Stomach (tissue), 9 donors: ENCODE data around the gene SYTL5. TPM values are rescaled to one million over a fixed set of nuclear protein-coding genes. Genes with fewer than 3 reads are reported as not detected.

Source experiments
- DNase-seq, 2 donors: peaks; one replicate each; pipeline versions ENCODE4 v3.0.0 to v3.0.0-alpha.2; 2013 to 2019
- H3K27ac ChIP-seq, 5 donors: fragments of 200-600 bp in 4 of 5; sonication (generic) in 4 of 5; one replicate each; pipeline ENCODE4 v1.5.1; 2013 to 2019; ENCODE audit warnings: mild to moderate bottlenecking in 1 of 5, moderate library complexity in 1 of 5
- H3K27me3 ChIP-seq, 3 donors: fragments of 200-600 bp; sonication (generic); one replicate each; pipeline ENCODE4 v1.5.1; 2017 to 2019; ENCODE audit warnings: mixed run types in 1 of 3
- H3K36me3 ChIP-seq, 4 donors: fragments of 200-600 bp; sonication (generic); 1 replicate in 3 of 4; 2 replicates in 1 of 4; pipeline ENCODE4 v1.5.1; 2016 to 2019
- H3K4me1 ChIP-seq, 4 donors: fragments of 200-600 bp; sonication (generic); one replicate each; pipeline ENCODE4 v1.5.1; 2016 to 2019
- H3K4me3 ChIP-seq, 4 donors: fragments of 200-600 bp; sonication (generic) in 3 of 4; one replicate each; pipeline ENCODE4 v1.5.1; 2016 to 2019; ENCODE audit warnings: mild to moderate bottlenecking in 1 of 4
- H3K9me3 ChIP-seq, 4 donors: fragments of 200-600 bp; sonication (generic); one replicate each; pipeline ENCODE4 v1.5.1; 2016 to 2019
- EP300 ChIP-seq: sonication (generic); formaldehyde crosslinking; IDR thresholded peaks from one replicate; pipeline ENCODE4 v1.6.1; 2017; ENCODE audit warnings: antibody characterized with exemption
- POLR2A ChIP-seq, 4 donors: fragments of 450-650 bp; IDR thresholded peaks; one replicate each; pipeline ENCODE4 v1.6.1; 2016; ENCODE audit warnings: antibody characterized with exemption in 4 of 4, control low read depth in 2 of 4, mild to moderate bottlenecking in 1 of 4, moderate library complexity in 1 of 4
- POLR2AphosphoS5 ChIP-seq, 3 donors: sonication (generic); formaldehyde crosslinking; IDR thresholded peaks; one replicate each; pipeline ENCODE4 v1.6.1; 2016; ENCODE audit warnings: antibody characterized with exemption in 3 of 3
- WGBS, 5 donors: extraction: QIAGEN DNeasy Blood & Tissue Kit in 3 of 5; methylation state at CpG; one replicate each; pipeline versions ENCODE4 v1.1.5 to v1.1.7; 2013 to 2018; 5-methylcytosine and 5-hydroxymethylcytosine counted together
- intact Hi-C: fragments of 100-400 bp; cut with DNase I; formaldehyde crosslinking; loops from one replicate; pipeline ENCODE4 v1.15.1; 2023; ENCODE audit warnings: low total_unique reads
- polyA plus RNA-seq, 3 donors: library from polyadenylated mRNA; stranded (reverse); fragments of 200-250 nt; gene quantifications; one replicate each; pipeline ENCODE4 v1.2.3, GENCODE V29; 2013
- total RNA-seq, 5 donors: library from RNA; depleted of rRNA; stranded (reverse); fragments of >200 nt; gene quantifications; one replicate each; pipeline versions ENCODE4 v1.1.0 to v1.2.3, GENCODE V29; 2014 to 2016
- TF ChIP-seq, protein P1 (sequence below), 7 experiments: fragments of 450-650 bp in 4 of 7; fragments of 200-600 bp in 3 of 7; sonication (generic) in 3 of 7; IDR thresholded peaks; one replicate each; pipeline ENCODE4 v1.5.1; 2016 to 2019; ENCODE audit warnings: antibody characterized with exemption in 7 of 7, control low read depth in 2 of 7, mild to moderate bottlenecking in 1 of 7
- donor health status: healthy with polysubstance abuse.
- donor health status: Bipolar disorder and iron deficiency.
- donor health status: healthy.

Gene SYTL5
- total and polyA plus RNA-seq, 8 donors, result under 0.01 to 18.9 (median 4.9) TPM

DNA sequence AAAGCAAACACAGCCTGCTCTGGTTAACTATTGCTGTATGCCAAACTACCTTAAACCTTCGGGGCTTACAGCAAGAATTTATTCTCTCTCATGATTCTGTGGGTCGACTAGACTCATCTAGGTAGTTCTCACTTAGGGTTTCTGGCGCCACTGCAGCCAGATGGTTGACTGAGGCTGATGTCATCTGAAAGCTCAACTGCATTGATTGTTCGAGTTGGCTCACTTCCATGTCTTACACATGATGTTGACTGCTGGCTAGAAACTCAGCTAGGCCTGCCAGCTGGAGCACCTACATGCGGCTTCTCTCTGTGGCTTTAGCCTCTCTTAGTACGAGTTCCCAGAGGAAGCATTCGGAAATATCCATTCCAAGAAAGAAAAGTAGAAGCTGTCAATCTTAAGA lies 111.1 kb downstream of the SYTL5 start:
- peaks cover 0 to 4% (median 0%) of the 10 kb centered on the region in 4 donors for H3K9me3 ChIP-seq
- 62 to 73% (median 64%) methylated on average over 7 of the region's 7 CpGs for whole genome bisulfite sequencing, 5 donors
- no peaks in the 10 kb centered on the region for H3K4me1 ChIP-seq
- no peak overlapping the region for H3K27ac ChIP-seq
- DNase-seq, result peak in 1 of 2 donors; percentile 45
- intact Hi-C loops, result no loop called here
- no peaks in the 10 kb centered on the region for H3K27me3 ChIP-seq
- TF ChIP-seq POLR2A (IDR thresholded peaks at IDR 0.05) (no peak), POLR2AphosphoS5 (IDR thresholded peaks at IDR 0.05) (no peak), EP300 (no peak)
- TF ChIP-seq, protein P1, sequence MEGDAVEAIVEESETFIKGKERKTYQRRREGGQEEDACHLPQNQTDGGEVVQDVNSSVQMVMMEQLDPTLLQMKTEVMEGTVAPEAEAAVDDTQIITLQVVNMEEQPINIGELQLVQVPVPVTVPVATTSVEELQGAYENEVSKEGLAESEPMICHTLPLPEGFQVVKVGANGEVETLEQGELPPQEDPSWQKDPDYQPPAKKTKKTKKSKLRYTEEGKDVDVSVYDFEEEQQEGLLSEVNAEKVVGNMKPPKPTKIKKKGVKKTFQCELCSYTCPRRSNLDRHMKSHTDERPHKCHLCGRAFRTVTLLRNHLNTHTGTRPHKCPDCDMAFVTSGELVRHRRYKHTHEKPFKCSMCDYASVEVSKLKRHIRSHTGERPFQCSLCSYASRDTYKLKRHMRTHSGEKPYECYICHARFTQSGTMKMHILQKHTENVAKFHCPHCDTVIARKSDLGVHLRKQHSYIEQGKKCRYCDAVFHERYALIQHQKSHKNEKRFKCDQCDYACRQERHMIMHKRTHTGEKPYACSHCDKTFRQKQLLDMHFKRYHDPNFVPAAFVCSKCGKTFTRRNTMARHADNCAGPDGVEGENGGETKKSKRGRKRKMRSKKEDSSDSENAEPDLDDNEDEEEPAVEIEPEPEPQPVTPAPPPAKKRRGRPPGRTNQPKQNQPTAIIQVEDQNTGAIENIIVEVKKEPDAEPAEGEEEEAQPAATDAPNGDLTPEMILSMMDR (IDR thresholded peaks at IDR 0.05), result no peak
- H3K36me3 ChIP-seq, result no peaks in the 10 kb centered on the region
- H3K4me3 ChIP-seq, result no peak overlapping the region

DNA sequence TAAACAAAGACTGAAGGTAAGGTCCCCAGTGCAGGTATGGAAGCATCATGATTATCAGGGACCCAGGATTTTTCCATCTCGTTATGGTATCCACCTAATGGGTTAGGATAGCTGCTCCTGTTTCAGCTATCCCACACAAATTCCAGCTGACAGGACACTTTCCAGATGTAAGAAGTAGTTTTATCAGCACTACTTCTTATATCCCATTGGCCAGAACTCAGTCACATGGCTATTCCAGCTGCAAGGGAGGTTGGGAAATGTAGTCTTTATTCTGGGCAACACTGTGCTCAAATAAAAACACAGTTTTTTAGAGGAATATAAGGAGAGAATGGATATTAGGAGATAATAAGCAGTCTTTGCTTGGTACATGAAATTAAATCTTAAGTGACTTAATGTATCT lies 117.6 kb downstream of the SYTL5 start:
- no peaks in the 10 kb centered on the region for H3K27me3 ChIP-seq
- WGBS, 5 donors, result 60 to 82% (median 70%) methylated on average over 1 of the region's 1 CpG
- TF ChIP-seq, protein P1 (IDR thresholded peaks at IDR 0.05), result no peak
- TF ChIP-seq POLR2A (IDR thresholded peaks at IDR 0.05) (no peak), EP300 (no peak), POLR2AphosphoS5 (IDR thresholded peaks at IDR 0.05) (no peak)
- H3K4me3 ChIP-seq, result no peak overlapping the region
- intact Hi-C loops, result no loop called here
- no peak for DNase-seq
- H3K27ac ChIP-seq, result no peak overlapping the region
- no peaks in the 10 kb centered on the region for H3K4me1 ChIP-seq
- H3K36me3 ChIP-seq, result no peaks in the 10 kb centered on the region
- H3K9me3 ChIP-seq, result no peaks in the 10 kb centered on the region

DNA sequence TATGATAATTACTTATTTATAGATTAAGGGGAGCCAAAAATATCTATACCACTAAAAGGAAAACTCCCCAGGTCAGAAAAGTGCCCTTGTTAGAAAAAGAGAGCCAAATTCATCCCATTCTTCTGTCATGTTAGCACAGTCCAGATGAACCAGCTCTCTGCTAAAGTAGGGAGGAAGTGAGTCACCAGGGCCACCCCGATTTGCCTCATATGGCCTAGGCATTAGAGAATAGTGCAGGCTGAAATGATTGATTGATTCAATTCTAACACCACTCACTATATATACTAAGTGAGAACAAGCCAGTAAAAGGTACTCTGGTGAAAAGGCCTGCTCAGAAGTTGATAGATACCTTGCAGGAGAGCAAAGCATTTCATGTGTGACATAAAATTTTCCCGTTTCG lies 119.8 kb downstream of the SYTL5 start:
- H3K27me3 ChIP-seq, result no peaks in the 10 kb centered on the region
- no peak for DNase-seq
- TF ChIP-seq, protein P1 (IDR thresholded peaks at IDR 0.05), result no peak
- TF ChIP-seq POLR2AphosphoS5 (IDR thresholded peaks at IDR 0.05), result no peak
- TF ChIP-seq EP300, result no peak
- TF ChIP-seq POLR2A (IDR thresholded peaks at IDR 0.05), result no peak
- intact Hi-C loops, result no loop called here
- H3K36me3 ChIP-seq, result no peaks in the 10 kb centered on the region
- 70 to 100% (median 87%) methylated on average over 2 to 3 of the region's 3 CpGs for WGBS, 5 donors
- no peak overlapping the region for H3K27ac ChIP-seq
- H3K4me3 ChIP-seq, result no peak overlapping the region
- H3K9me3 ChIP-seq, result no peaks in the 10 kb centered on the region
- H3K4me1 ChIP-seq, result no peaks in the 10 kb centered on the region

DNA sequence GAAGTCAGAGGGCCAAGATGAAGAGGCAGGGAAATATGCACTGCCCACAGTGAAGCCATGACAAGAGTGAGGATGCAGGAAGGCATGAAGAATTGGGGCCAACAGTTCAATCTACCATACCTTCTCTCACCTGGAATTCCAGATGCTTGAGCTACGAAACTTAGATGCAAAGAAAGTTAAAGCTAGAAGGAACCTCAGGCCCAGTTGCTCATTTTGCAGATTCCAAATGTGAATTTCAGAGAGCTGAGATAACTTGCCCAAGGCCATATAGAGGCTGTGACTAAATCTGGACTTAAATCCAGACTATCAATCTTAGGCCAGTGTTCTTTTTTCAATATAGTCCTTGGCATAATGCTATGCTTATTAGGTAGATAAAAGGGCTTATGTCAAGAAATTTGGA lies 121.6 kb downstream of the SYTL5 start:
- intact Hi-C loops, result no loop called here
- 73 to 100% (median 88%) methylated on average over 1 of the region's 1 CpG for WGBS, 5 donors
- Histone ChIP-seq H3K27me3 (no peaks in the 10 kb centered on the region), H3K36me3 (no peaks in the 10 kb centered on the region), H3K4me1 (no peaks in the 10 kb centered on the region), H3K27ac (no peak overlapping the region), H3K9me3 (no peaks in the 10 kb centered on the region), H3K4me3 (no peak overlapping the region)
- DNase-seq, result no peak
- TF ChIP-seq POLR2A (IDR thresholded peaks at IDR 0.05) (no peak), POLR2AphosphoS5 (IDR thresholded peaks at IDR 0.05) (no peak), EP300 (no peak)
- TF ChIP-seq, protein P1 (IDR thresholded peaks at IDR 0.05), result no peak
